ENCODE measurements around the gene RANGAP1. TPM values are rescaled to one million over a fixed set of nuclear protein-coding genes. Genes with fewer than 3 reads are reported as not detected.

Gene RANGAP1
- total RNA-seq, 2 experiments from 2014 or later, result 150 to 151 TPM

GRCh38 chr22:41285441-41285819 is 557 bp downstream of the RANGAP1 start:
- ATAC-seq (peak; percentile 54), DNase-seq (peak; percentile 96)
- Mint-ChIP-seq H3K4me3 (peak overlapping the region; percentile 94), H3K4me1 (ENCODE audit: low read depth) (peaks cover 25% of the 10 kb centered on the region), H3K36me3 (ENCODE audit: low read depth) (peaks cover 28% of the 10 kb centered on the region), H3K27me3 (no peaks in the 10 kb centered on the region), H3K27ac (peak overlapping the region; percentile 99), H3K9me3 (no peaks in the 10 kb centered on the region)
- intact Hi-C loops (cut with micrococcal nuclease), result no loop called here
- no peak for TF ChIP-seq CTCF (IDR thresholded peaks at IDR 0.05)
- CTCF ChIA-PET, result interaction anchor here (1.8 kb wide), 1 partner anchor 16 kb away, joined by 9 read pairs; the partner anchor contains the start of gene ZC3H7B
- POLR2A ChIA-PET, result interaction anchor here (0.6 to 3.1 kb wide), 21 partner anchors 9 to 335 kb away, joined by 3 to 33 read pairs (median 6); partner anchors contain the start of genes ACO2, DESI1, EP300 and PHF5A

GRCh38 chr22:41284465-41284864 is 1.5 kb downstream of the RANGAP1 start:
- H3K27me3 Mint-ChIP-seq, result no peaks in the 10 kb centered on the region
- intact Hi-C loops (cut with micrococcal nuclease), result no loop called here
- H3K9me3 Mint-ChIP-seq, result no peaks in the 10 kb centered on the region
- peaks cover 34% of the 10 kb centered on the region for H3K36me3 Mint-ChIP-seq (ENCODE audit: low read depth)
- DNase-seq (no peak), ATAC-seq (no peak)
- H3K27ac Mint-ChIP-seq, result peak overlapping the region; percentile 99
- ChIA-PET POLR2A (interaction anchor here (1.0 to 3.1 kb wide), 9 partner anchors 10 to 333 kb away, joined by 3 to 33 read pairs (median 6); partner anchors contain the start of genes RBX1 and ZC3H7B), CTCF (interaction anchor here (1.0 kb wide), 1 partner anchor 46 kb away, joined by 4 read pairs; no protein-coding TSS in a partner anchor)
- H3K4me1 Mint-ChIP-seq (ENCODE audit: low read depth), result peaks cover 25% of the 10 kb centered on the region
- H3K4me3 Mint-ChIP-seq, result peak overlapping the region; percentile 94
- no peak for TF ChIP-seq CTCF (IDR thresholded peaks at IDR 0.05)

GRCh38 chr22:41280854-41281253 is 5.1 kb downstream of the RANGAP1 start:
- no peaks in the 10 kb centered on the region for H3K9me3 Mint-ChIP-seq
- CTCF ChIA-PET, result interaction anchor here (1.5 to 1.6 kb wide), 2 partner anchors 20 to 43 kb away, joined by 4 to 6 read pairs; partner anchors contain the start of gene ZC3H7B
- no peak overlapping the region for H3K27ac Mint-ChIP-seq

GRCh38 chr22:41280065-41280464 is 5.9 kb downstream of the RANGAP1 start:
- peak overlapping the region; percentile 34 for H3K27ac Mint-ChIP-seq
- TF ChIP-seq CTCF (IDR thresholded peaks at IDR 0.05), result no peak
- ChIA-PET CTCF (interaction anchor here (1.5 kb wide), 1 partner anchor 43 kb away, joined by 4 read pairs; no protein-coding TSS in a partner anchor), POLR2A (interaction anchor here (0.9 to 1.6 kb wide), 5 partner anchors 9 to 64 kb away, joined by 3 read pairs; no protein-coding TSS in a partner anchor)
- intact Hi-C loops (cut with micrococcal nuclease), result no loop called here
- ATAC-seq, result no peak
- no peak for DNase-seq
- H3K4me1 Mint-ChIP-seq (ENCODE audit: low read depth), result peaks cover 20% of the 10 kb centered on the region
- peaks cover 54% of the 10 kb centered on the region for H3K36me3 Mint-ChIP-seq (ENCODE audit: low read depth)
- no peaks in the 10 kb centered on the region for H3K27me3 Mint-ChIP-seq
- no peaks in the 10 kb centered on the region for H3K9me3 Mint-ChIP-seq
- no peak overlapping the region for H3K4me3 Mint-ChIP-seq

More at GRCh38 chr22:41280854-41281253, 5.1 kb downstream of the RANGAP1 start:
- ATAC-seq, result no peak
- Mint-ChIP-seq H3K27me3 (no peaks in the 10 kb centered on the region), H3K4me3 (no peak overlapping the region), H3K4me1 (ENCODE audit: low read depth) (peaks cover 22% of the 10 kb centered on the region), H3K36me3 (ENCODE audit: low read depth) (peaks cover 54% of the 10 kb centered on the region)
- POLR2A ChIA-PET, result interaction anchor here (0.9 to 2.5 kb wide), 6 partner anchors 10 to 65 kb away, joined by 3 to 7 read pairs (median 4); partner anchors contain the start of gene ZC3H7B
- DNase-seq, result no peak
- intact Hi-C loops (cut with micrococcal nuclease), result no loop called here
- TF ChIP-seq CTCF (IDR thresholded peaks at IDR 0.05), result no peak

- Mint-ChIP-seq H3K27me3 (no peaks in the 10 kb centered on the region), H3K4me3 (no peak overlapping the region), H3K4me1 (ENCODE audit: low read depth) (peaks cover 2% of the 10 kb centered on the region), H3K27ac (no peak overlapping the region), H3K36me3 (ENCODE audit: low read depth) (peaks cover 55% of the 10 kb centered on the region), H3K9me3 (no peaks in the 10 kb centered on the region)
- ChIA-PET CTCF (no interaction called here), POLR2A (interaction anchor here (0.6 to 1.8 kb wide), 5 partner anchors 8 to 238 kb away, joined by 3 to 7 read pairs (median 3); partner anchors contain the start of gene RANGAP1)
- TF ChIP-seq CTCF (IDR thresholded peaks at IDR 0.05), result no peak
- intact Hi-C loops (cut with micrococcal nuclease), result no loop called here
- ATAC-seq, result no peak
- no peak for DNase-seq
These were observed 11.1 kb downstream of the RANGAP1 start for GRCh38 chr22:41274856-41275255.
